NCI-H128 (cell line): Measurements from ENCODE around the gene MAP3K10.
"Not testable (repeated sequence)": the region's sequence is repeated elsewhere in the genome, so short reads cannot be mapped to it uniquely, and the experiment has no call there.

Experiments
- DNase-seq: peaks from one replicate; lab custom pipeline; 2025; ENCODE audit not compliant: unreplicated experiment; lab: John Stamatoyannopoulos, UW

Gene MAP3K10

DNA sequence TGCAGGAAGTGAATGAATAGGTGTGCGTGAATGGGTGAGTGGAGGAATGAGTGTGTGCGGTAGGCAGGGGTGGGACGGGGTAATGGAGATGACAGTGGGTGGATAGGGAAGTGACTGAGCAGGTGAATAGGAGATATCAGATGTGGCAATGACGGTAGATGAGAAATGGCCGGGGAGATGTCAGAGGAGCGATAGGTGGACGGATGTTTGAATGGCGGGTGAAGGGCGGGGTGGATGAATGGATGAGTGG is 25.5 kb downstream of the MAP3K10 start:
- DNase-seq = no peak

DNA sequence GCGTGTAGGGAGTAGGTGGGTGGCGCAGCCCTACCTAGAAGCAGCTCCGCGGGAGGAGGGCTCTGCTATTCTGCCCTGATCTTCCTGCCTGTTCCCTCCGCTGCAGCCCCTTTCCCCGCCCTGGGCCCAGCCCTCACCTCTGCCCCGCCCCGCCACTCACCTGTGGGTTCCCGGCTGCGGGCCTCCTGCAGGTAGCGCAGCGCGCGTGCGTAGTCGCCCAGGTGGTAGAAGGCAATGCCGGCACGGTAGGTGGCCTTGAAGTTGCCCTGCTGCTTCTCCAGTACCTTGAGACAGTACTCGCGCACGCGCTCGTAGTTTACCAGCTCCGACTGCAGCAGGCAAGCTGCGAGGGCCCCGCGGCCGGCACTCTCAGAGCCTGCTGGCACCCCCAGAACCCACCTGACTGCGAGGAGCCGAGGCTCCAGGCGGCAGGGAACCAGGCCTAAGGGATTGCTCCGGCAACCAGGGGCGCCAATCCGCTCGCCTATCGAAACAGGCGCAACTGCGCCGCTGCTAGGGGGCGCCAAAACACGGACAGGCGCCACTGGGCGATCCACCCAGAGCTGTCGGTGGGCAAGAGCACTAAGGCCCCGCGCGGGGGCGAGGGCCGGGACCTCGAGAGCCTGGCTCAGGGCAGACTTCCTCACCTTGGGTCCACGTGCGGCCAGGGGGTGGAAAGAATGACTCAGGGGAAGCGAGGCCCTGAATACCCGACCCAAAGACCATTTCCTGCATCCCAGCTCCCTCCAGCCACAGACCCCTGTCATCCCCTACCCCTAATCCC is 26.0 kb downstream of the MAP3K10 start:
- DNase-seq = peak; percentile 60

DNA sequence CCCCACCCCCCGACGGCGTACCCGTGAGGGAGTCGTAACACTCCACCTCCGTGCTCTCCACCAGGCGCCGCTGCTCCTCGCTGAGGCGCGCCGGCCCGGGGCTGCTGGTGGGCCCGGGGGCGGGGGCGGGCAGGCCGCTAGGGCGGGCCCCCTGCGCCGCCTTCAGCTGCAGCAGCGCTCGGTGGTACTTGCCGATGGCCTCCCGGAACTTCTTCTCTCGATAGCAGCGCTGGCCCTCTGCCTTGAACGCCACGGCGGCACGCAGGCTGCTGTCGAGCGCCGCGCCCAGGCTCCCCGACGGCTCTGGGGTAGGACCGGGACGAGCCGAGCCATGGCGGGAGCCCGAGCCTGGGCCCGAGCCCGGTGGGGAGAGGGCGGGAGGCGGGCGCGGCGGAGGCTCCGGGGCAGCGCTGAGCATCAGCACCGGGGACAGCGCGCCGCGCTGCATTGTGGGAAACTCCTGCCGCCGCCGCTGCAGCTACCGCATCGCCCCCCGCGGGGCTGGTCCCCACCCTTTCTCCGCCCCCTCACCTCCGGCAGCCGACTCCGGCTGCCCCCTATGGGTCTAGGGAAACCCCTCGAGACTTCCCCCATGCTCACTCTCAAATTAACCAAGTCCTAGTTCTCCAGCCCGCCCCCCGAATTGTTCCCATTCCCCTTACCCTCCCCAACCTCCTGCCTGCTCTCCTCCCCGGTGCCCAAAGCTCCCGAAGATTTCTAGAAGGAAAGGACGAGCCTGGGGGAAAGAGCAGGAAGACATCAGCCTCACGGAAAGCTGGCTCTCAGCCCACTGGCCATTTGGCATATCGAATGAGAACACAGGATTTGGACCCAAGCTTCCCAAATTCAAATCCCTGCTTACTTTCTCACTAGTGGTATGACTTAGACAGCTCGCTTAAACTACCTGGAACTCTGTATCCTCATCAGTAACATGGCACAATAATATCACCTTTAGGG is 27.0 kb downstream of the MAP3K10 start, which contains the start of gene TTC9B:
TTC9B (minus strand) TSS at position 451 of the 957 bp plus-strand sequence; CDS start at position 448, 3 bp downstream.
- DNase-seq = no peak

DNA sequence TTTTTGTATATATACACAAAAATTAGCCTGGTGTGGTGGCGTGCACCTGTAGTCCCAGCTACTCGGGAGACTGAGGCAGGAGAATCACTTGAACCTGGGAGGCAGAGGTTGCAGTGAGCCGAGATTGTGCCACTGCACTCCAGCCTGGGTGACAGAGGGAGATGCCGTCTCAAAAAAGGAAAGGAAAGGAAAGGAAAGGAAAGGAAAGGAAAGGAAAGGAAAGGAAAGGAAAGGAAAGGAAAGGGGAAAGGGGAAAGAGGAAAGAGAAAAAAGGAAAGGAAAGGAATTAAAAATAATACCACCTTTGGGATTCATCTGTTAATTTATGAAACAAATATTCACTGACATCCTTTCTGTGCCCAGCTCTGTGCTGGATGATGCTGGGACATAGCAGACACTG is 27.8 kb downstream of the MAP3K10 start:
- DNase-seq = not testable (repeated sequence)

DNA sequence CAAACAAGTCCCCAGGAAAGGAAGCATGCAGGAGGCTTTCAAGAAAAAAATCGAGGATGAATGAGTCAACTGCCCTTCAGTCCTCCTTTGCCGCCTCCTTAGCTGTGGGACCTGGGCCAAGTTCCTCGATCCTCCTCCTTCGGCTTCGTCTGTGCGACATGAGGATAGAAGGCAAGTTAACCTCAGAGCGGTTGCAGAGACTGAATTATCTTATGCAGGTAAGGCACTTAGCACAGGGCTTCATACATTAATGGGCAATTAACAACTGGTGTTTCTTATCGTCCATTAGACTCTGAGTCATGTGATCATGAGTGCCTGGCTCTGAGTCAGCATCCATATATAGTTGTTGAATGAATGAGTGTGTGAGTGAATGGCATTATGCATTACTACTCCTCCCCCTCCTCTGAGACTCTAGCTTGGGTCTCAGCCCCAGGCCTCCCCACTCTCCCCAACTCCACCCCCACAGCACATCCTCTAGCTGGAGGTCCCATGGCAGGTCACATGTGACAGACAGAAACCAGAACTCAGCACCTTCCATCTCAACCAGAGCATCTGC is 28.6 kb downstream of the MAP3K10 start:
- DNase-seq = no peak

DNA sequence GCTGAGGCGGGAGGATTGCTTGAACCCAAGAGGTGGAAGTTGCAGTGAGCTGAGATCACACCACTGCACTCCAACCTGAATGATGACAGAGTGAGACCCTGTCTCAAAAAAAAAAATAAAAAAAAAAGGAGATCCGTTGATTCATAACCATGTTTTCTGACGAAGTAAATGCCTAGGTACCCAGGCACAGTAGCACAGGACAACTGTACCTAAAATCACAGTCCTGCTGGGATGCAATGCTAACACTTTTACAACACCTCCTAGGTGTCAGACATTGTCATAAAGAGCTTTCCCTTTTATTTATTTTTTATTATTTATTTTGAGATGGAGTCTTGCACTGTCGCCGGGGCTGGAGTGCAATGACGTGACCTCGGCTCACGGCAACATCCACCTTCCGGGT is 29.4 kb downstream of the MAP3K10 start:
- no peak for DNase-seq

DNA sequence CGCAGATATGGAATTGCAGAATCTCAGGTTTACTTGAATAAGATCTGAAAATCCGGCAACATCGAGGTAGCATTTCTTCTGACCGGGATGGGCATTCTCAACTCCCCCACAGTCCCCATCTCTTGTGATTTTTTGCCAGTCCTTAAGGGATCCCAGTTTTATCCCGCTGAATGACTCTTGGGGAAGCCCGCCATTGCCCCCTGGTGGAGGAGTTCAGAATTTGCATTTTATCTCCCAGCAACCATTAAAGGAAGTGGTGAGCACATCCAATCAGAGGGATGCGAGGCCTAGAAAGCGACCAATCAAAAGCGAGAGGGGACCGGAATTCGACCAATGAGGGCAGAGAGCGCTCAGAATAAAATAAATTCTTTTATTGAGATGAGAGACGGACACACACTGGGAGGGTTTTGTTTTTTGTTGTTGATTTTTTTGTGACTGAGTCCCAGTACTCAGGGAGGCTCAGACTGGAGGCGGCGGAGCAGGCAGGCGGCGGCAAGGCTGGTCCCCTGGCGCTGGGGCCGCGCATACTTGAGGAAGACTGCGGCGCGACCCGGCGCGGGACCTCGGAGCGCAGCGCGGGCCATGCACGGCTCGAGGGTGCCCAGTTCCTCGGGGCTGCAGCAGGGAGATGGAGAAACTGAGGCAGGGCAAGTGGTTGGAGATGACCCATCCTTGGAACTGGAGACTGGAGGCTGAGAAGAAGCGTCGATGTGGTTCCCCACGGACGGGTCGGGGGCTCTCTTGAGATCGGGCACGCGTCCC is 30.8 kb downstream of the MAP3K10 start:
- DNase-seq = peak; percentile 17

DNA sequence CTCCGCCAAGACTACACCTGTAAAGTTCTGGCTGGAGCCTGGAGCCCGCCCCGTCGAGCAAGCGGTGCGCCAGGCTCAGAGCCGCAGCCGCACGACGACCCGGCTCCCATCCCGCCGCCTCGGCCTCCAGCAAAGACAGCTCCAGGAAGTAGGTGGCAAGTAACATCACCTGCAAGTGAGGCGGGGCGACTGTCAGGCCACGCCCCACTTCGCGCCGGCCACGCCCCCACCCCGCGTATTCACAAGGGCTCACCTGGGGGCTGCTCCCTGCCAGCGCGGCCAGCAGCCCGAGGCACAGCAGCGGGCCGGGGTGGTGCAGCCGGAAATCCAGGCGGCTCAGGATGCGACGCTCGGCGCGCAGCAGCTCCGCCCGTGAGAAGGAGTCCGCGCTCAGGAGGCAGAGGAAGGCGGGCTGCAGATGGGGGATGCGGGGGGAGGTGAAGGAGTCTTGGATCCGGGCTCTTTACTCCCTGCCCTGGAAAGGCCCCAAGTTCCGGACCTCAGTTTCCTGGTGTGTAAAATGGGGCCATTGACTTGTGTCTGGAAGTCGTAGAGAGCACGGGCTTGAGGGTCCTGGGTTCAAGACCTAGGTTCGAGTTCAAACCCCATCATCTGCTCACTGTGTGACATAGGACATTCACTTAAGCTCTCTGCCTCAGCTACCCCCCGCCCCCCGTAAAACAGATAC is 32.1 kb downstream of the MAP3K10 start:
- DNase-seq = no peak

DNA sequence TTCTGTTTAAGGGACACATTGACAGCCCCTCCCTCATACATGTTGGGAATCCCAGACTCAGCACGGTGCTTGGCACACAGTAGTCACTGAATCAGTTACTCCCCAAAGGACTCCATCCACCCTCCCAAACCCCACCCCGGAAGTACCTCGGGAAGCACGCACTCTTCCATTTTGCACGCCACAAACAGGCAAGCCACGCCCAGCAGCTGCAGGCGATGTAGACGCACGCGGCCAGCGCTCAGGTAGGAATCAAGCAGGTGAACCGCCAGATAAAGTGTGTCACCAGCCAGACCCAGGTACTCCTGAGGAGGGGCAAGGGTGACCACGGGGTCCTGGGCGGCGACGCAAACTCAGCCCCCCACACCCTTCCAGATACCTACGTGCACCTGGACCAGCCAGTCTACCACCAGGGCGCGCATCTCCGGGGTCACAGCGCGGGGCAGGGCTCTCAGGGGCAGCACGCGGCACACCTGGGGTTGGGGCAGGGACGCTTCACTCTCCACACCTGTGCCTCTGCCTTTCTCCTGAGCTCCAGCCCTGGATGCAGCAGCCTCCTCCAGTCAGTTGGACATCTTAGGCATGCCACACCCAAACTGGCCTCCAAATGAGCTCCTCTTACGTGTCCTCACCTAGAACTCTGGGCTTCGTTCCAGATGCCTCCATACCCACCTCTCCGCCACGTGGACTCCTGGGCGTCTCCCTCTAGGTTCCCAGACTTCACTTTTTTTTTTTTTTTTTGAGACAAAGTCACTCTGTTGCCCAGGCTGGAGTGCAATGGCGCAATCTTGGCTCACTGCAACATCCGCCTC is 33.3 kb downstream of the MAP3K10 start:
- DNase-seq = no peak

DNA sequence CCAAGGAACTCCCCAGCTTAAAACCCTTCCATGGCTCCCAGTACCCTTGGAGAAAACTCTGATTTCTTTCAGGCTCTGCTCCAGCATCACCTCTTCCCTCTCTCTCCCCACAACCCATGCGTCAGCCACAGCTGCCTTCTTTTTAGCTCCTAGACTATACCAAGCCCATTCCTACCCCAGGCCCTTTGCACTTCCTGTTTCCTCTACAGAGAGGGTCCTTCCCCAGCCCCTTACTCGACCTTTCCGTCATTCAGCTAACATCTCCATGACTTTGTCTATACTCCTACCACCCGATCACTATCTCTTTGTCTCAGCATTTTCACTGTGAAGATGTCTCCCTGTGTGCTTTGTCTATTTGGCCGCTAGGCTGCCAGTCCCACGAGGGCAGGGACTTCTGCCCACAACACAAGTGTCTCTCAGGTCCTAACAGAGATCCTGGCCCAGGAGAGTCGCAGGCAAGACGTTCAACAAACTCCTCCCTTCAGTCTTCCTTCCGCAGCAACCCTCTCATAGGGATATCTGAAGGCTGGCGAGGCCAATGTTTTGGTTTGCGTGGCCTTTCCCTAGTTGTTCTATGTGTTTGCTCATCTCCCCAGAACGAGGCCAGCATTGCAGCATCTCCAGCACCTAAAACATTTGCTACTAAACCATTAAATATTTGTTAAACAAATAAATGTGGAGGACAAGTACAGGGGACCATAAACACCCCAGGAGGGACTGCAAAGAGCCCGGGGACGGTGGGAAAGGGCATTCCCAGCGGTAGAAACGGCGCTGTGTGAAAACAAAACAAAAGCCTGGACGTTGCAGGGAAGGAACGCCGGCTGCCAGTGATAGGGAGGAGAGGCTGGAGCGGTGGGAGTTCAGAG is 34.4 kb downstream of the MAP3K10 start:
- no peak for DNase-seq

DNA sequence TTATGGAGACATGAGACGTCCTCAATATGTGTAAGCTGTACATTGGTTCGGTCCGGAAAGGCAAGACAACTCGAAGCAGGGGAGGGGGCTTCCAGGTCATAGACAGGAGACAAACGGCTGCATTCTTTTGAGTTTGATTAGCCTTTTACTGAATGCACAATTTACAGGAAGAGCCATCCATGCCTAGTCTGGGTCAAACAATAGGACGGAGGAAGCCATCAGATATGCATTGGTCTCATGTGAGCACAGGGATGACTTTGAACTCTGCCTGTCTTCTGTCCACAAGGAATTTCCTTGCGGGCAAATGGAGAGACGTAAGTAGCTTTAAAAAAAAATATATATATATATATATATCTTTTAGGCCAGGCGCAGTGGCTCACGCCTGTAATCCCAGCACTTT is 37.1 kb downstream of the MAP3K10 start:
- DNase-seq = no peak

DNA sequence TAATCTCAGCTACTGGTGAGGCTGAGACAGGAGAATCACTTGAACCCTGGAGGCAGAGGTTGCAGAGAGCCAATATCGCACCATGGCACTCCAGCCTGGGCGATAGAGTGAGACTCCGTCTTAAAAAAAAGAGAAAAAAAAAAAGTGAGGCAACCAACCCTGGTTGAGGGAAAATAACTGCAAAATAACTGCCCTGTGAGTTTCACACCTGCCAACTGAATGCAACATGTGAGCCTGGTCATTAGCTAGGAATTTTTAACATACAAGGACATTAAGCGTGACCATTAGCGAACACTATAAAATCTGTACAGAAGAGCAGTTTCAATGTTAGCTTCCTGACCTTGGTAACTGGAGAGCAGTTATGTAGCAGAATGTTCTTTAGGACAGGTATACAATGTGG is 37.6 kb downstream of the MAP3K10 start:
- DNase-seq = no peak

DNA sequence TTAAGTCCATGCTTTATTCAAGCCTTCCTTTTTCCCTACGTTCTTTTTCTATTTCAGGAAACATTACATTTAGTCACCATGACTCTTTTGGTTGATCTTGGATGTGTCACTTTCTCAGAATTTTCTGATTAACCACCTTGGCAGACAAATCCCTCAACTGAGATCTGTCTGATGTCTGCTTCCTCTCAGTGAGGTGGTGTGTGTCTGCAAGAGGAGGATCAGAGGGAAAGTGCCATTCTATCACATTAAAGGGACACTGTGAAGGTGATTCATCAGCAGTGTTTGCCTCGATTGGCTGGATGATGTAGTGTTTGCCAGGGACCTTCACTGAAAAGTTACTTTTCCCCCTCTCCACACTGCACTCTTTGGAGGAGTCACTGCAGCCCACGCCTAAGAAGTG is 38.3 kb downstream of the MAP3K10 start:
- no peak for DNase-seq

DNA sequence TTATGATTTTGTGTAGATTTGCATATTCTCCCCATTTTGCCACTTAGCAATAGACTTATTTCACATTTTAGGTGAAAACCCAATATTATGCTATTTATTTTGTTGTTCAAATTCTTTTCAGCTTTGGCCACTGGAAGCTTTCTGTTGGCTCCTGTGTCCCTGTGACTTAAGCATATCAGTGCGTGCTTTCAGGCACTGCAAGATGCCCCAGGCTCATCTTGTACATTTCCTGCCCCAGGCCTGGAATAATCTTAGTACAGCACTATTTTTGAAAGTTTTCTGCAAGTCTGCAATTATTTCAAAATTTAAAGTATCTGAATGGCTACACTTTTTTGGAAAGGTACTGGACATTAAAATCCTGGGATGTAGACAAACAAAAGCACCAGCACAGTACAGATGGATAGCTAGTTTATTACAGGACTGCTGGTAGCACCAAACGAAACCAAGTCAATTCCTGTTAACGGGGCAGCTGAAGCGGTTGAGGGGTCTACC is 38.7 kb downstream of the MAP3K10 start:
- DNase-seq = no peak

DNA sequence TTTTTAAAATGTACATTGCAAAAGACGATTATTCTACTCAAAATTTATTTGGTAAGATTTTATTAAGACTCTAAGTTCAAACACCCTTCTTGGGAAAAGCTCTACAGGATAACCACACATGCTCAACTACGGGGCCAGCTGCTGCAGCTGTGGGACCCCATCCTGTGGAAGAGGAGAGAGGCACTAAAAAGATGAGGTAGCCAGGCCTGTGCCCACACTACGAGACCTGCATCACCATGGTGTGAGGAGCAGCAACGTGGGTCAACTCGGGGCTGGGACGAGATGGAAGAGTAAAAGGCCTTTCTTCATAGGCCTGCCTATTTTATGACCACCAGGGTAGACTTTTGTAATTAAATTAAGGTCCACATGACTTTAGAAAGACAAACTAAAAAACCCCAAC is 39.8 kb downstream of the MAP3K10 start:
- no peak for DNase-seq

DNA sequence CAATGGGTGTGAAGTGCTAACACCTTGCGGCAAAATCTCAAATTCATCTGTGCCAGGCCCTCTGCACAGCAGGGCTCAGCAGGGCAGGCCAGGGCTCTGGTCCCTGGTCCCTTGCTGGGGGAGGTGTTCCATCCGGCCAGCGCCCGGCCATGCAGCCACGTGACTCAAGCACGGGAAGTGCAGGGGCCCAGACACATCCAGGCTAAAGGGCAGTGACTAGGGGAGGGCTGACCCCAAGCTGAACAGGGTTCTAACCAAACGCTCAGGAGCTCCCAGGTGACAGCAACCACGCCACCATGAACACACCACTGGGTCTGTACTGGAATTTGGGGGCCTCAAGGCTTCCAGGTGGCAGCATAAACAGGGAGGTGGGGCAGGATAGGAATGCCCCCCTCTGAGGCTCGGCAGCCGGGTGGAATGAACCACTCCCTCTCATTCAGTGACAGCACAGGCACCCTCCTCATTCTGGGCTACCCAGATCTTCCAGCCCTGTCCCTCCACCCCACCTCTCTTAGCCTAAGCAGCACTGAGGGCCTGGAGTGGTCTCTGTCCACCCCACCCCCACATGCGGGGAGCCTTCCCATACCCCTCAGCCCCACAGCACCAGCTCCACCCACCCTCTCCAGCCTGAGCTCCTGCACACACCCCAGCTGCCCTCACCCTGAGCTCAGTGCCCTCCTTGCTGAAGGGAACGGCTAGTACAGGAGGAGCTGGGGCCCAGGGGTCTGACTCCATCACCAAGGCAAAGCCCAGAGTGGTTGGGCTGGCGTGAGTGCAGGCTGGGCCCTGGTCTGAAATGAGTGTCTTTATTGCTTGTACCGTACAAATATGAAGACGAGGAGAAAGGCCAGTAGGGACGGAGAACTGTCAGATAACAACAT is 40.6 kb downstream of the MAP3K10 start:
- no peak for DNase-seq

DNA sequence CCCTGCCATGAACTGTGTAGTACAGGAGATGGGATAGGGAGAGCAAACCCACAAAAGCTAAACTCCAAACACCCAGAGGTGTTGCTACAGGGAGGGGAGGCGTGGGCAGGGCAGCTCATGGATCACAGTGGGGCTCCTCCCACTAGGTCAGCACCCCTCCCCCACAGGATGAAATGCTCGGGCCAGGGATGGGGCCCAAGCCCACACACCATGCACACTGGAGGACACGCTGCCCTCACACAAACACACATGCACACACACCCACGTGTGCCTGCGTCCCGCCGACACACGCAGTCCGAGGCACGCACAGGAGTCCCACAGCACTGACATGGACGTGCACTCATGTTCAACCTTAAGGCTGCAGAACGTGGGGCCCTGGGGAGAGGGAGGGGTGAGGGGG is 41.3 kb downstream of the MAP3K10 start:
- no peak for DNase-seq
